RPMI8226 (cell line): Measurements from ENCODE around the gene CREBL2.
A peak's percentile ranks its signal among the peaks of the same experiment; 100 is the strongest.
"Not testable (repeated sequence)": the region's sequence is repeated elsewhere in the genome, so short reads cannot be mapped to it uniquely, and the experiment has no call there.

Experiments used
- DNase-seq: peaks from one replicate; pipeline ENCODE4 v3.0.0-alpha.2; 2015

Gene CREBL2

DNA sequence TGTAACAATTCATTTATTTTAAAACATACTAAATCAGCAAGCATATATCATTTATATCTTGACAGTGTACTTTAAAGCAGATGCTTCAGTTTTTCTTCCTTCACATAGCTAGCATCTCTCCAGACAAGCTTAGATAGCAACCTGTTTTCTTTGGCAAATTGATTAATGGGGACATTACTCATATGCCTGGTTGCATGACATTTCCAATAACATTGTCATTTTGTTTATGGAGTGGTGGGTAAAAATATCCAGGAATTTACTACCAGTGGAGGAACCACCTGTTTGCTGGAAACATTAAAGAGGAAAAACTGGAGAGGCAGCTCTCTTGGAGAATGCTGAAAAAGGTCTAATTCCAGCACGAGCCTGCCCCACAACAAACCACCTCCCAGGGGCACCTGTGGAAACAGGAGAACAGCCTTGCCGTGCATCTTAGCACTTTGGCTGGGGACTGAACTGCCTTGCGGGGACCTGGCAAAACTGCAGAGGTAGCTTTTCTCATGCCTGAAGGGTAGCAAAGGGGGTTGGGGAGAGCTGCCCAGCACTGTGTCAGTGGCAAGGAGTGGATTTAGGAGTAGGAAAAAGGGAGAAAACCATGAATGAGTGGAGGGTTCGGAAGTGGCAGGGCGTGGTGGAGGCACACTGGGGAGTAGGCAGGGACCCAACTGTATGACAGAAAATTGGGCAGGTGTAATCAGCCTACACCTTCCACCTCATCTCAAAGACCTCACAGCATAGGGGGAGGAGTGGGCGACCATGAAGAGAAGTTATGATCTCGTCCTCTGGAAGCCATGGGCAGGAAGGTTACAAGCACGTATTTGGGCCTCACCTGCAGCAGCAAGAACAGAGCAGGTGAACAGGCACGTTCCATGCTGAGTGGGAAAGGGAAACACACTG, 11.7 kb upstream of the CREBL2 start:
- DNase-seq, result no peak

DNA sequence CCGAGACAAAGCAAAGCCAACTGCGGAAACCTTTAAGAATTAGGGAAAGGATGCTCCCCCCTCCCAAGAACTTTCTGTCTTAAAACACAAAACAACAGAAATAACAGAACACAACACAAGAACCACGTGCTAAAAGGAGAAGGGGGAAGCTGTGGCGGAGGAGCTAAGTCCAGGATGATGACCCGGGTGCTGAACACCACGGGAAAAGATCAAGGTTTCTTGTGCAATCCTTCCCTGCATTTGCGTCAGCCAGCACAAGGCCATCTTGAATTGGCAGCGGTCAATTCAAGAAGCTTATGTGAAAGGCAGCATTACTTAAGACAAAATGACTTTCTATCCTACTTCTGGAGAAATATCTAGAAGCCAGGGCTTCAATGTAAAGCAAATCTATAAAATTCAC, 11.0 kb upstream of the CREBL2 start:
- no peak for DNase-seq

DNA sequence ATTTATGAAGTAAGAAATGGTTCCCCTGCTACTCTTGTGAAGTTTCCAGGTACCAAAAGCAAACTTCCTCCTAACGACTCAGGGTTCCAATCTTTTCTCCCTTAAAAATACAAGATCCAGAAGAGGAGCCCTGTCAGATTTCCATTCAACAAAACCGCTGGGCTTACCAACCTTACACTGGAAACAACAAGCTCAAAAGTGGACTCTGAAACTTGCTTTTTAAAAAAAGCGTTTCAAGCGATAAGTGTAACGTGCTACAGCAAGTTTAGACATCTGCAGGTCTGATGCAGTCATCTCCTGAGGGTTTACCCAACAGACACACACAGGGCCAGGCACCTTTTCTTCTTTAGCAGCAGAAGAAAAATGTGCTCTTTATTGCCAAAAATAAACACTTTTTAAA, 6.9 kb upstream of the CREBL2 start:
- no peak for DNase-seq

DNA sequence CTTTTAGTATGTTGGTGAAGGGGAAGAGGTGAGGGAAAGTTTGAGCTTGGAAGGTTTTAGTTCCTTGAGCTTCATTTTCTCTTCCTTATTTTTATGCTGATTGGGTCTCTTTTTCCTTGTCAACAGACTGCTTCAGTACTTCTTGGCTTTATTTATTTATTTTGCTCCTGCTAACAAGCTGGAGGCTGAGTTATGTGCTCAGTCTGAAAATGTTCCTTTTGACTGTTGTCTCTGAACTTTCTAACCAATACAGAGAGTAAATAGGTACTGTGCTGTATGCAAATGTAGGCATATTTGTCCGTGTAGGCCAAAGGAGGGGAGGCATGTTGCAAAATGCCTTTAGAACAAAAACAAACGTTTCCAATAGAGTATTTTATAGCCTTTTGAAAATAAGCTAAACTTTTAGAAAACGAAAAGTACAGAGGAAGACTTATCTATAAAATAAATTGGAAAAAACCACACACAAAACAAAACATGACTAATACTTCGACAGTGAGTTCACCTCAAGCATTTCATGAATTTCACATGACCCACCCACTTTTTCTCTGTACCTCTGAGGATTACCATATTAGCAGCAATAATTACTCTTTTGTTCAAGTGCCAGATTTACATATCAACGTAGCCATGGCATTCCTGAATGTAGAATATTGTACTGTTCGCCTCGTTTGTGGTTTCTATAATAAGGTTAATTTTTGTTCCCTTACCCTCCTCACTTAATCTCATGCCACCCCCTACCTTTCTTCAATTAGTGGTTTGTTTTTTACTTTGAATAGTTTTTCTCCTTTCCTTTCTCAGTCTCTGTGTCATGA, 4.7 kb upstream of the CREBL2 start:
- peak; percentile 34 for DNase-seq

DNA sequence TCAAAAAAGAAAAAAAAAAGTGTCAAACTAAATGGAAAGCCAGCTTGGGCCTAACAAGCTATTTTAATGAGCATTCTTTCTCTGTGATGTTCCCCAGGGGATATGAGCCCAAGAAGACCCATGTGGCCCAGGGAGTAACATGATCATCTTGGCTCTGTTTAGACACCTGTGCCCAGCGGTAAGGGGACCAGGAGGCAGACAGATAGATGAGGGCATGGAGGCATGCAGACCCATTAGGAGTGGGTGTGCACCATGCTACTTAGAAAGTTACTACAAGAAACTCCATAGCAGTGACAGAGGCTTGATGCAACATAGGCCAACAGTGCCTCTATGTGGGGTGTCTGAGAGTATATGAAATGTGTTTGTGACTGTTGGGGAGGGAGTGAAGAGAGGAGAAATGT, 3.1 kb upstream of the CREBL2 start:
- no peak for DNase-seq

DNA sequence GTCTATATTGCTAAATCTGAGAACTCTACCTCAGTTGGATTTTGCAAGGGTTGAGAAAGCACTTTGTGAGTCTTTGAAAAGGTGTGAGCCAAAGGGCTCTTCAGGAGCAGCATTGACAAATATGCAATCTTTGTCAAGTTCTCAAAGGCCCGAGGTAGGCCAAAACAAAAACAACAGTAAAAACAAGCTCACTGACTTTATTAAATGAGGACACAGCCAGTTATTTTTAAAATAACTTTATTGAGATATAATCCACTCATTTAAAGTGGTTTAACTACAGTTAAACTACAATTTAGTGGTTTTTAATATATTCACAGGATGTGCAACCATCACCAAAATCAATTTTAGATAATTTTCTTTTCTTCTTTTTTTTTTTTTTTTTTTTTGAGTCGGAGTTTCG, 2.0 kb upstream of the CREBL2 start:
- DNase-seq, result no peak

DNA sequence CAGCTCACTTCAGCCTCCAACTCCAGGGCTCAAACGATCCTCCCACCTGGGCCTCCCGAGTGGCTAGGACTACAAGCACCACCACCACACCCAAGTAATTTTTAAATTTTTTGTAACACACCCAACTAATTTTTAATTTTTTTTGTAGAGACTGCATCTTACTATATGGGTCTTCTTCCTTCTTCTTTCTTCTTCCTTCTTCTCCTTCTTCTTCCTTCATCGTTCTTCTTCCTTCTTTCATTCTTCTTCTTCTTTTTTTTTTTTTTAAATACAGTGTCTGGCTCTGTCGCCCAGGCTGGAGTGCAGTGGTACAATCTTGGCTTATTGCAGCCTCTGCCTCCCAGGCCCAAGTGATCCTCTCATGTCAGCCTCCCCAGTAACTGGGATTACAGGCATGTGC, 965 bp upstream of the CREBL2 start:
- no peak for DNase-seq

DNA sequence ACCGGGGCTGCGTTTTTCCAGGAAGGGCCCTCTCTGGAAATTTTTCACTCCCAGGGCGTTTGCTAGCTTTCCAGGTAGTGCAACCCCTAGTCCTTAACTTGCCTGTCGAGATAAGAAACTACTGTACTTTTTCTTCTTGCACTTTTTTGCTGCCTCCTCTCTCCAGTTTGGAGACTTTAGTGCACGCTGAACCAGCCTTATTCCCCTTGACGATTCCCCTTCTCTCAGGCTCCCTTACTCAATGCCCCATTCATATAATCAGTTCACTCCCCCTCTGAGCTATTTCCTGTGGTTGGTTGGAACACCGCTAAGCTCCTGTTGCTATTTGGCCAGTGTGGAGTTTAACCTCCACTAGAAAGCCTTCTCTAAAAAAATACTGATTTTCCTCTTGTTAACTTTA, 682 bp downstream of the CREBL2 start:
- peak; percentile 33 for DNase-seq

DNA sequence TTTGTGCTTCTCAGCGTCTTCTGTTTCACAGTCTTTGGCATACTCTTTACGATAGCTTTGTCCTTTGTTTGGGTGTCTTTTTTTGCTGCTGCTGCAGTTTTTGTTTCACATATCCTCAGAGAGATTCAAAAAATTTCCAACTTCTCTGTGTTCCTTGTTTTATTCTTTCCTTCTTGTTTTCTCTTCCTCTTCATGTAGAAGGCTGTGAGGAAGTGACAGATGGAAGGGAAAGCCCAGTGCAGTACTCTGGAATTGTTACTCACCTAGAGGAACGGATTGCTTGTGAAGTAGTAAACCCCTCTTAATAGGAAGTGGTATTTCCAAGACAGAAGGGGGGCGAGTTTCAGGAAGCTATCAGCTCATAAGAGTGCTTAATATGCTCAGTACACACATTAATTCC, 1.7 kb downstream of the CREBL2 start:
- no peak for DNase-seq

DNA sequence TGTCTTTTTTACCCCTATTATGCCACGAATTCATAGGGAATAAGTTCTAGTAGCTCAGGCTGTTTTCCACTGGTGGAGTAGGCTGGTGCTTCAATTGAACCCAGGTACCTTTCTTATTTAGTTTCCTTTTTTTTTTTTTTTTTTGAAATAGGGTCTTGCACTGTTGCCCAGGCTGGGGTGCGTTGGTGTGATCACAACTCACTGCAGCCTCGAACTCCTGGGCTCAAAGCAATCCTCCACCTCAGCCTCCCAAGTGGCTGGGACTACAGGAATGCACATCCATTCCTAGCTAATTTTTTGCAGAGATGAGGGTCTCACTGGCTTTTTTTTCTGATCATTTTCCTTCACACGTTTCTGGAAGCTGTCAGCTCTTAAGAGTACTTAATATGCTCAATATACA, 2.7 kb downstream of the CREBL2 start:
- no peak for DNase-seq

DNA sequence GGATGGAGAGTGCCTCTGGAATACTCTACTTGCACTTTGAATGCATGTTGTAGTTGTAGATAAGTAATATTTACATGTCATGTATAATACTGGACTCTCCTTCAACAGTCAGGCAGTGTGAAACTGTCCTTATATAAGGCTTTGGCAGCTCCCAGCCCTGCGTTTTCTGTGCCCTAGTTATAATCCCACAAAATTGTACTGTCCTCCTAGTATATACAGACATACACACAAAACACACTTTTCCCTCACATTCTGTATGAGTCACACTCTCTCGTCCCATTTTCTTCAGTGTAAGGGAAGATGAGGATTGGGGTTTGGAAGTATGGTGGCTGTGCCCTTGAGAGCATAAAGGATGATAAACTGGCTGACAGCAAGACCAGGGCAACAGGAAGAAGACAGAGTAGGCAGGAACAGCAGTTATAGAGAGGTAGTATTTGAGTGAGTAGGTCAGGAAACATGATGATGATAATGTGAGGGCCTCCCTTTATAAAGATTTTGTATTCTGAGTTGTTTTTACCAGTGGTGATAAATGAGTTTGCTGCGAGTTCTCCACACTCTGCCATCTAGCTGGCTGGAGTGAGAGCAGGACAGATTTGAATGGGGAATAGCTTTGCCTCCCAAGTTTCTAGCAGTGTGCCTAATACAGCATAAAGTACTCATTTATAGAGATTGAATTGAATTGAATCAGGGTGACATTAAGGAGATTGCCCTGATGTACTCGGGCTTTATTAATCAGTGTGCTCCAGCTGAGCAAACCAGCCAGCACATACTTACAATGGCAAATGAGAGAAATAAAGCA, 5.0 kb downstream of the CREBL2 start:
- no peak for DNase-seq

DNA sequence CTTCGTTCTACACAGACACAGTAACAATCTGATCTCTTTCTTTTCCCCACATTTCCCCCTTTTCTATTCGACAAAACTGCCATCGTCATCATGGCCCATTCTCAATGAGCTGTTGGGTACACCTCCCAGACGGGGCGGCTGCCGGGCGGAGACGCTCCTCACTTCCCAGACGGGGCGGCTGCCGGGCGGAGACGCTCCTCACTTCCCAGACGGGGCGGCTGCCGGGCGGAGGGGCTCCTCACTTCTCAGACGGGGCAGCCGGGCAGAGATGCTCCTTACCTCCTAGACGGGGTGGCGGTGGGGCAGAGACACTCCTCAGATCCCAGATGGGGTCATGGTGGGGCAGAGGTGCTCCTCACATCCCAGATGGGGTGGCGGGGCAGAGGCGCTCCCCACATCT, 6.4 kb downstream of the CREBL2 start:
- DNase-seq, result not testable (repeated sequence)

DNA sequence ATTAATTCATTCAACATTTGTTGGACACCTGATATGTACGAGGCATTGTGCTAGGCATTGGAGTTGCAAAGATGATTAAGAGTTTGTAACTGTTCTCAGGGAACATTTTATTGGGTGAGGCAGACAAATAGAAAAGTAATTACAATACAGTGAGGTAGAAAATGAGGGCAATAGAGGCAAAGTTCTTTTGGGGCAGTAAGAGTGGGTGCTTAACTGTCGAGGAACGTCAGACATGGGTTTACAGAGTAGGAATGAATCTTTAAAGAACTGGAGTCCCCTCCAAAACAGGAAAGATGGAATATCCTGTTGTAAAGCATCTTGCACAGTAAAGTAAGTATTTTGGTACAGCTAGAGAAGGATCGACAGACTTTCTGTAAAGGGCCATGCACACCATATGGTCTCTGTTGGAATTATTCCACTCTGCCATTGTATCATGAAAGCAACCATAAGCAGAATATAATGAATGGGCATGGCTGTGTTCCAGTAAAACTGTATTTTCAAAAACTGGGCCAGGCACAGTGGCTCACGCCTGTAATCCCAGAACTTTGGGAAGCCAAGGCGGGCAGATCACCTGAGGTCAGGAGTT, 9.1 kb downstream of the CREBL2 start:
- DNase-seq, result no peak

DNA sequence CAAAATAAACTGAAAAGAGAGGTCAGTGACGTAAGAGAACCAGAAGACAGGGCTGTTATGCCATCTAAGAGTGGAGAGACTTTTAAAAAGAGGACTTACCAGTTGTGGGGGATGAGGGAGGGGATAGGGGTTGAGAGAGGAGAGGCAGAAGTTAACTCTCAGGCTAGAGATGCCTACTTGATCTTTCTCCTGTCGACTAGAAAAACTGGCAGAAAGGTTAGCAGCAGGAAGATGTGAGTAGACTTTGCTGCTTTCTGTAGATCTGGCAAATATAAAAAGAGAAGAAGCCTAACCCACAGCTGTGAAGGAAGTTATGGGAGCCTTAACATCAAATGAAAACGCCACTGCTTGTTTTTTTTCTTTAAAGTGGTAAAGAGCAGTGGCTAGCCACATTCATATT, 10.7 kb downstream of the CREBL2 start:
- DNase-seq, result no peak

DNA sequence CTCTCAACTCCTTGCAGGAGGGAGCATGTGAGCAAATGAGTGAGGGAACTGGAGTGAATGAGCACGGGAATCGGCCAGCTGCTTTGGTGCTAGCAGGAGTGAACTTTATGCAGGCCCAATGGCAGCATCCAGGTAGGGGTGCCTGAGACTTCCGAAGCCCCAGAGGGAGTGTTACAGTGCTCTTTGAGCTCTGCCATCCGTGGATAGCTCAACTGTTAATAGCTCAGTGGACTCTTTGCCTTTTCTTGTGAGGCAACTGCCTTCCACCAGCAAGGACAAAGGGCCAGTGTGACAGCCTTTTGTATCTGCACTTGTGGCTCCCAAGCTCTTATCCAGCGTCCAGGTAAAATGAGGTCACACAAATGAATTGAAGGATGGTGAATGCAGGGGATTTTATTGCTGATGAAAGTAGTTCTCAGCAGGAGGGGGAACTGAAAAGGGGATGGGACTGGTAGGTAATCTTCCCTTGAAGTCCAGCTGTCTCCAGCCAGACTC, 12.9 kb downstream of the CREBL2 start:
- DNase-seq, result no peak

DNA sequence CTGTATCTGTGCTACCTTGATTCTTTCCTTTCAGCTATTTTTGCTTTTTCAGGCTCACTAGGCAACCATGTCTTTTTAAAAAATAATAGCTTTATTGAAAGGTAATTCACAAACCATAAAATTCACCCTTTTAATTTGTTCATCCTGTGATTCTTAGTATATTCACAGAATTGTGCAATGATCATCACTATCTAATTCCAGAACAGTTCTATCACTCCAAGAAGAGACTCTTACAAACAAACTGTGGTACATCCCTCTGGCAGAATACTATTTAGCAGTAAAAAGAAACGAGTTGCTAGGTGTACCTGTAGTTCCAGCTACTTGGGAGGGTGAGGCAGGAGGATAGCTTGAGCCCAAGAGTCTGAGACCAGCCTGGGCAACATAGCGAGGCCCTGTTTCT, 14.8 kb downstream of the CREBL2 start:
- no peak for DNase-seq

DNA sequence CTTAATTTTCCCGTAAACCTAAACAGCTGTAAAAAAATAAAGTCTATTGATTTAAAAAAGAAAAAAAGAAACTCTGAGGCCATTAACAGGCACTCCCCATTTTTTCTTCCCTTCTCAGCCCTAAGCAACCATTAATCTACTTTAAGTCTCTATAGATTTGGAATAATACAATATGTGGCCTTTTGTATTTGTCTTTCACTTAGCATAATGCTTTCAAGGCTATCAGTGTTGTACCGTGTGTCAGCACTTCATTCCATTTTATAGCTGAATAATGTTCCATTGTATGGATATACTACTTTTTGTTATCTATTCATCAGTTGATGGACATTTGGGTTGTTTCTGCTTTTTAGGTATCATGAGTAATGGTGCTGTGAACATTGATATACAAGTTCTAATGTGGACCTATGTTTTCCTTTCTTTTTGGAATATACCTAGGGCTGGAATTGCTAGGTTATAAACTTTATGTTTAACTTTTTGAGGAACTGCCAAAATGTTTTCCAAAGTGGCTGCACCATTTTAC, 15.7 kb downstream of the CREBL2 start:
- DNase-seq, result no peak

DNA sequence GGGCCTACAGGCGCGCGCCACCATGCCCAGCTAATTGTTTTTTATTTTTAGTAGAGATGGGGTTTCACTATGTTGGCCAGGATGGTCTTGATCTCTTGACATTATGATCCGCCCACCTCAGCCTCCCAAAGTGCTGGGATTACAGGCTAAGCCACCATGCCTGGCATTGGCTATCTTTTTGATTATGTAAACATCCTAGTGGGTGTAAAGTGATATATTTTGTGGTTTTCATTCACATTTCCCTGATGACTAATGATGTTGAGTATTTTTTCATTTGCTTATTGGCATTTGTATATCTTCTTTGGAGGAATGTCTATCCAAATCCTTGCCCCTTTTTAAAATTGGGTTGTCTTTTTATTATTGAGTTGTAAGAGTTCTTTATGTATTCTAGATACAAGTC, 16.3 kb downstream of the CREBL2 start:
- no peak for DNase-seq

DNA sequence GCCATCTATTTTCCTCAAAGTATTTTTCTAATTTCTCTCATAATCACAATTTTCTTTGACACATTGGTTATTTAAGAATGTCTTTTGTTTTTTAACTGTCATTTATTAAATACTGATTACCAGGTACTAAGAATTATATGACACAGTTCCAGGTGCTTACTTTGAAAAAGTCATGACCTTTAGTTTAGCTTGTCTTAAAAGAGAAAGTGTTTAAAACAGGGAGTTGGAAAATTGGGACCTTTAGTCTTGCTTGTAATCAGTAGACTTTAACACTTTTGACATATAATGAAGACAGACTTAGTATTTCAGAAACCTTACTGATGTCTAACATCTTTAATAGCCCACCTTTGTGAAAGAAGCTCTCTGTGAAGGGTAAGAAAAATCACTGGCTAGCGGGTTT, 19.2 kb downstream of the CREBL2 start:
- DNase-seq, result no peak

DNA sequence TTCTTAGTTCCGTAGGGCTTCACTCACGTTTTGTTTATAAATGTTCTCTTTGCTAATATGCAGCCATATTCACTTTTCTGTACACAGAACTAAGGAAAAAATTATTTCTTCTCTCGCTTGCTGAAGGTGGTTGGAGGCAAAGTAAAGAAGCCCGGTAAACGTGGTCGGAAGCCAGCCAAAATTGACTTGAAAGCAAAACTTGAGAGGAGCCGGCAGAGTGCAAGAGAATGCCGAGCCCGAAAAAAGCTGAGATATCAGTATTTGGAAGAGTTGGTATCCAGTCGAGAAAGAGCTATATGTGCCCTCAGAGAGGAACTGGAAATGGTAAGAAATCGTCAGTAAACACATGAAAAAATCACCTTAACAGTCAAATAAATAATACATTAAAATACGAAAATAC, 24.0 kb downstream of the CREBL2 start:
- DNase-seq, result no peak

DNA sequence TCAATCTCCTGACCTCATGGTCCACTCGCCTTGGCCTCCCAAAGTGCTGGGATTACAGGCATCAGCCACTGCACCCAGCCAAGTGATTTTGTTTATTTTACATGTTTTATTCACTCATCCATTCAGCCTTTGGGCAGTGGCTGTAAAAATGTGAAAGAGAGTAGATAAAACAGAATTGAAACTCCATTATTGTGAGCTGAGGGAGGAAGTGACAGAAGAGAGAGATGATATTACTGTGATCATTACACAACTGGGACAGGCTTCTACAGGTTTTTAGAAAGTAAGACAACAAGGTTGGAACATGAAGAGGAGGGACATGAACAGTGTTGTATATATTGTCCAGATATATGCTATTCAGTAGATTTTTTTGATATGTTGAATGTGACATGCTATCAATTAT, 25.0 kb downstream of the CREBL2 start:
- no peak for DNase-seq

DNA sequence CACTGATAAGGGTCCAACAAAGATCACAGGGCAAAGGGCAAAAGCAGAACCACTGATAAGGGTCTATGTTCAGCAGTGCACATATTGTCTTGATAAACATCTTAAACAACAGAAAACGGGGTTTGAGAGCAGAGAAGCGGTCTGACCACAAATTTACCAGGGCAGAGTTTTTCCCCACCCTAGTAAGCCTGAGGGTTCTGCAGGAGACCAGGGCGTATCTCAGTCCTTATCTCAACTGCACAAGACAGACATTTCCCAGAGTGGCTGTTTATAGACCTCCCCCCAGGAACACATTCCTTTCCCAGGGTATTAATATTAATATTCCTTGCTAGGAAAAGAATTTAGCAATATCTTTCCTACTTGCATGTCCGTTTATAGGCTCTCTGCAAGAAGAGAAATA, 28.3 kb downstream of the CREBL2 start:
- not testable (repeated sequence) for DNase-seq

DNA sequence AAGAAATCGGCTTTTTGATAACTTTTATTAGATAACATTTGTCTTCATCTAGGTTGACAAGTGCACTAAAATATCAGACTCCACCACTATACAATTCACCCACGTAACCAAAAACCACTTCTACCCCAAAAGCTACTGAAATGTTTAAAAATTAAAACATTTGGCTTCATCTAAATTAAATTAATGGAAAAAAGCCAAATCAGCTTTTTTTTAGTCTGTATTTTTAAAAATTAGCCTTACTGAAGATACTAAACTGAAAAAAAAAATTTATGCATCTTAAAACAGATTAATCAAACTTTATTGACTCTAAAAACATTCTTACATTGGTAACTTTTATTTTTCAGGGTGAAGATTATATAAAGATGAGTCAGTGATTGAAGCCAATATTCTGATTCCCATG, 30.0 kb downstream of the CREBL2 start:
- DNase-seq, result no peak
